Measurements from ENCODE around the gene BORA.
A peak's percentile ranks its signal among the peaks of the same experiment; 100 is the strongest.
"Not testable (repeated sequence)": the region's sequence is repeated elsewhere in the genome, so short reads cannot be mapped to it uniquely, and the experiment has no call there.

BORA gene

DNA sequence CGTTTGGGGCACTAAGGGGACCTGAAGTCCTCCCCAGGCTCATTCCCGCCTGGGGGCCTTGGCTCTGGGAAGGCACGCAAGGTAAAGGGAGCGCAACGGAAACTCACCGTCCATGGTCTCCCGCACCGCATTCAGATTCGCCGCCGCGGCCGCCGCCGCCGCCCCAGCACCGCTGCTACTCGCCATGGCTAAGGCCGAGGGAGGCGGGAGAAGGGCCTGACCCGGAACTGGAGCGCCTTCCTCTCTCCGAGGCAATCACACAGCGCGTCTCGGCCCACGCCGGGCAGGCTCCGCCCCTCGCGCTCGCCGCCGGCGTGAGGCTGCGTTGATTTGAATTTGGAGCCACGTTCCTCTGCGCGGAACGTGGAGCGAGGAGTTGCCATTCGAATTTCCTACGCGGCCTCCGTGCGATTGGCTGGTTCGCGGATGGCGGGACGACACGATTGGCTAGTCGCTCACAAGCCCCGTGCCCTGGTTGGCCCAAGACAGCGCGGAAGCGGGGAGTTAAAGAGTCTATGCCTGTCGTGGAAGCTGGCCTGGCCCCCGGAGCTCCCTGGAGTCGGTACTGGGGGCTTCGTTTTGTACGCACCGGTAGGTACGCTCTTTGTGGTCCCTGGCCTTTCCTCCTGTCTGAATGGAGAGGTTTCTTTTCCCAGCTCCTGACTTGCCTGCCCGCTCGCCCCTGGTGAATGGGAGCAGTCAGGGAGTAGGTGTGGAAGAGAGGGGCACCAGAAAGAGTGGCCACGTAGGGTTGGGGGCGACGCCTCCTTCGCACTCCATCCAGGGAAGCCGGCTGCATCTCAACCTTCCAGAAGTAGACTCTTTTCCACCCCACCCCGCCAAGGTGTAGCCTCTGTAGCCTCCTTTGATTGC is at the start of gene BORA, which contains the start of gene MZT1:
Gene BORA, plus strand, starts transcription at position 507 of the 873 bp plus-strand sequence. CDS start 1,018 bp downstream, outside the sequence.
Gene MZT1, minus strand, starts transcription at position 213 of the 873 bp plus-strand sequence. Its CDS starts 27 bp downstream, at position 186.
- DNase-seq (ENCODE audit: low spot score): peak; percentile 97

DNA sequence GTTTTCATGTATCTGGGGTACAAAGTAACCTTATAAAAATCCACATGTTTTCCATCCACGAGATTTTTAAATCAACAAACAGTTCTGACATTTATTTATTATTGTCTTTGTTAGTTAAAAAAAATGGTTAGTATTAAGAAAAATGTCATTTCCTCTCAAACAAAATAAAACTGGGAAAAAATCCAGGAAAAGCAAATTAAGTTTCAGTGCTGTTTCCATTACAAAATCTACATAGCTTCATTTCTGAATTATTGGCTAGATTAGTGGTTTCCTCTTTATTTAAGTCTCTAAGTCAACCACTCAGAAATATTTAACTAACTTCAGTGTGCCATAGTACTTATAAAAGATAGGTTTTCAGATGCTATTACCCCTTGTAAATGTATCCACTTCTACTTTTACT is 49.4 kb upstream of the BORA start:
- DNase-seq (ENCODE audit: low spot score): no peak

DNA sequence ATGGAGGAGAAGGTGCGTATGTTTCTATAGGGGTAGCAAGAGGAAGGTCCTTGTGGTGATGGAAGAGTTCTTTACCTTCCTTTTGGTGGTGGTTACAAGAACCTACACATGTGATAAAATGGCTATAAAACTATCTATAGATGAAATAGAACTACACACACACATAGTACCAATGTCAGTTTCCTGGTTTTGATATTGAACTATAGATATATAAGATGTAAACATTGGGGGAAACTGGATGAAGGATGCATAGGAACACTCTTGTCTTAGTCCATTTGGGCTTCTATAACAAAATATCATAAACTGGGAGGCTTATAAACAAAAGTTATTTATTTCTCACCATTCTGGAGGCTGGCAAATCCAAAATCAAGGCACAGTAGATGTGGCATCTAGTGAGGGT is 47.4 kb upstream of the BORA start:
- DNase-seq (ENCODE audit: low spot score): no peak

DNA sequence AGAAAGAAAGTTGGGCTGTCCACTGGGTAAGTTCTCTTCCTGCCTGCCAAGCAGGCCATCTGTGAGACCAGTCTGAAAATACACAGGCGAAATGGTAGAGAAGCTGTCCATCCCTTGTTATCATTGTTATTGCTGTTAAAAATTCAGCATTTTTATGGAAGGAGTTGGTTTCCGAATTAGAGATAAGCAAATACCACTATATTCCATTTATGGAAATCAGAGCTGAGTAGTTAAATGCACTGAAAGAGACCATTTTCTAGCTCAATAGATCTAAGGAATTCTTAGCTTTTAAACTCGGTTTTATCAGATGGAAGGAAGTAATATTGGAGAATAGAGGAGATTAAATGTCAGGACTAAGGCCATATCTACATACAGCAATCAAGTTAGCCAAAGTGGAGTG is 41.0 kb upstream of the BORA start:
- no peak for DNase-seq (ENCODE audit: low spot score)

DNA sequence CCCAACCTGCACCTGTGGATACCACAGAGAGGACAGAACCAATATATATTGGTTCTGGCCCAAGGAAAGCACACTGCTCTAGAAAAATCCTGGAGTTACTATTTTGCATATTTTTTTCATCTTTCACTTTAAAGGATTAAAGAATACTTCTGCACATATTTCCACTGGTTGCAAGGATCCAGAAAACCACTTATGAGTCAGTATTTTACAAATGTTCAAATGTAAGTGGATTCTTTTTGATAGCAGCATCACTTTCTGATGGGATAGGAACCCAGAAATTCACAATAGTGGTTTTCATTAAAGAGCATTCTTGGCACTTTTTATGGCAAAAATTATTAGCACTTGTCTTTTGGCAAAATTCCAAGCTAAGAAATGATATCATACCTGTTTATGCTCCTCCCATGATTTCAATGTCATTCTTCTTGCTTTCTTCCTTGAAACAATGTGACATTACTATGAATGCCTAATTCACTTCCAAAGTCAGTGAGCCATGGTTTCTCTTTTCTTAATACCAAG is 38.5 kb upstream of the BORA start:
- no peak for DNase-seq (ENCODE audit: low spot score)

DNA sequence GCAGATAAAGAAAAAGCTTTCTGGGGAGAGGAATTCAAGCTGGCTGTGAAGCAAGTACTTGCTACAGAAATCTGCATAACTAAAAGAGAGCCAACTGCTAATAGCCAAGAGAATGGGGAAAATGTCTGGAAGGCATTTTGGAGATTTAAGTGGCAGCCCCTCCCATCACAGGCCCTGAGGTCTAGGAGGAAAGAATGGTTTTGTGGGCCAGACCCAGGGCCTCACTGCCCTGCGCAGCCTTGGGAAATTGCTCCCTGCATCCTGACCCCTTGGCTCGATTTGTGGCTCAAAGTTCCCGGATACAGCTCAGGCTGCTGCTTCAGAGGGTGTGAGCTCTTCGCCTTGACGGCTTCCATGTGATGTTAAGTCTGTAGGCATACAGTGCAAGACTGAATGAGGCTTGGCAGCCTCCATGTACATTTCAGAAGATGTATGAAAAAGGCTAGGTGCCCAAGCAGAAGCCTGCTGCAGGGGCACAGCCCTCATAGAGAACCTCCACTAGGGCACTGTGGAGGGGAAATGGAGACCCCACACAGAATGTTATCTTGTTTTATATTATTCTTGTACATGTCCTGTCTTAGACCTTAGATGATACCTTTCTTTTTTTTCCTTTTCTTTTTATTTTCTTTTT is 34.7 kb upstream of the BORA start:
- DNase-seq (ENCODE audit: low spot score): no peak

DNA sequence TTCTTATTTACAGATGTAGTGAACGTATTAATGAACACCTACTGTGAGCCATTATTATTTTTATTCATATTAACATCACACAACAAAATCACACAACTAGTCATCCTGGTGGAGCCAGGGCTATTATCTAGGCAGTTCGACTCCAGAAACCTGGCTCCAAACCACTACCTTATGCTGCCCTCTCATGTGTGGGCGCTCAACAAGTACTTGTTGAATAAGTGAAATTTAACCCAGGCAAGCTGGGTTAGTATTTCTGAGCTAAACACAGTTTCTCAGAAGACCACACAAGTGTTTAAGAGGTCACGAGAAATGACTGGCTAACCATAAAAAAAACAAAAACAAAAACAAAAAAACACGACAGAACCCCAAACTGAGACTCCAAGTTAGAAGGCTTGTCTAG is 33.9 kb upstream of the BORA start:
- DNase-seq (ENCODE audit: low spot score): no peak

DNA sequence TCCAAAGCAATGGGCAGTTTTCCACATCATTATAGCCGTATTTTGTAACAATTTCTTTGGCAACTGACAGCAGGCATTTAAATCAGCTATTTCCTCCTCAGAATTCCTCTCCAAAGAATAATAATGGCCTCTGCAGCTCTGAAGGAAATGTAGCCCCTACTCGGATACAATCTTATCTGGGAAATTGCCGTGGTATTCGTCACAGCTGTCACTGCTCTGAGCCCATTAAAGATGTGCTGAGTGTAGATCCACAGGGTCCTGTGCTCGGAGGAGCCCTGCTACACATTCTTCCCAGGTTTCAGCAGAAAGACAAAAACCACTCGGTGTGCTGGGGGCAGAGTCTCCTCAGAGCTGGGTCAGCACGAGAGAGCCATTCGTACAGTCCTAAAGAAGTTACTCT is 33.4 kb upstream of the BORA start:
- DNase-seq (ENCODE audit: low spot score): no peak

DNA sequence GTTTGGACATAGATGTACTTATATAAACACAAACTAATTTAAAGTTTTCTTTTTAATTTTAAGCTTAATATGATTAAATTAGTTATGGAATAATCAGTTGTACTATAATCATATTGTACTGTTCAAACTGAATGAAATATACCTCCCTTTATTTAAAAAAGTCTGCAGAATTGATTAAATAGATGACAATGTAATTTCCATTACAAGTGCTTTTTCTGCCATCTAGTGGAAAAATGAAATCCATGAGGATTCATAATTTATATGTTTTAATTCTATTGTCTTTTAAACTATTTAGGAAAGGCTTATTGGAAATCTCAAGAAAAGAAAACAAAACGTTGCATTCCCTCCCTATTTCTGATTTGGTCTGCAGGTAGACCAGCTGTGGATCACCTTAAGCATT is 31.1 kb upstream of the BORA start:
- peak; percentile 16 for DNase-seq (ENCODE audit: low spot score)

DNA sequence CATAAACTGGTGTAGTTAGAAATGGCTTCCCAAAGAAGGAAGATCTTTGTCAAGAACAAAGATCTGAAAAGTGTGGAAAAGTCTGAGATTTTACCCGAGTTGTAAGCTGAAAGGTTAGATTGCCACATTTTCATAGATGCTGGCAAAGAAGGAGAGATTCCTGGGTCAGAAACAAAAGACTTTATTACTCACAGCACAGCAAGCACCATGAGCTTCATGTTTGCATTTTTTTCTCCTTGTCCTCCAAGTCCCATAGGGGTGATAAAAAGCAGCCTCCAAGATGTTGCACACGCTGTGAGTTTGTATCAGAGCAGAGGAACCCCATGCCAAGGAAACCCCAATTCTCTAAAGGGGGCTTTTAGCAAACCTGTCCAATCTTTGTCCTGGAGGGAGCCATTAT is 29.6 kb upstream of the BORA start:
- DNase-seq (ENCODE audit: low spot score): no peak

DNA sequence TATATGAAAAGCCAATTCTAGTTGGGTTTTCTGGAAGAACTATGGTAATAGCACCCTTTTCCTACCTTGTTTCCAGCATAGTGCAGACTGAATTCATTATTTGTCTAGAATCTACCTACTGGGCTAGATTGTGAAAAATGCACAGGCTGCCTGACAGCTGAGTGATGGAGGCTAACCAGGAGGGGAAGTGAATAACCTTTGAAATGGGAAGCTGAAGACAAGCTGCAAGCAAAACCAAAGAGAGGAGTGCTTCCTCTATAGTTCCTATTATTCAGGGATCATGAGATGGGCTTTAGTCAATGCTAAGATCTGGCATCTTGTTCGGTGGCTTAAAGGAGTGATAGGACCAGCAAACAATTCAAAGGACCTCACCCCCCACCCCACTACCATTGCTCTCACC is 27.2 kb upstream of the BORA start:
- DNase-seq (ENCODE audit: low spot score): no peak

DNA sequence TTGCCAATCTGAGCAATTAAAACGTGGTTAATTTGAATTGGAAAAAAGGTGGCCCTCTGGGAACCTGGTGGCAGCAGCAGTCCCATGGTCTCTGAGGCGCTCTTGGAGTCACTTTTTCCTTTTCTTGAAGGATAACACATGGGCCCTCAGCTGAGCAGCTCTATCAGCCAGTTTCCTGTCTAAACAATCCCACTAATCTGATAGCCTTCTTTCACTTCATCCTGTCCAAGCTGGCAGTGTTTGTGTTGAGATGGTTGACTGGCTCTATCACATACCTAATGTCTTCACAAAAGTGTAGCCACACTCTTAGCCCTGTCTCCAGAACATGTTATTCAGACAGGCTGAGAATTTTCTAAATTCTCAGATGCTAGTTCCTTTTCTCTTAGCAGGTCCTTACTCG is 10.9 kb upstream of the BORA start:
- no peak for DNase-seq (ENCODE audit: low spot score)

DNA sequence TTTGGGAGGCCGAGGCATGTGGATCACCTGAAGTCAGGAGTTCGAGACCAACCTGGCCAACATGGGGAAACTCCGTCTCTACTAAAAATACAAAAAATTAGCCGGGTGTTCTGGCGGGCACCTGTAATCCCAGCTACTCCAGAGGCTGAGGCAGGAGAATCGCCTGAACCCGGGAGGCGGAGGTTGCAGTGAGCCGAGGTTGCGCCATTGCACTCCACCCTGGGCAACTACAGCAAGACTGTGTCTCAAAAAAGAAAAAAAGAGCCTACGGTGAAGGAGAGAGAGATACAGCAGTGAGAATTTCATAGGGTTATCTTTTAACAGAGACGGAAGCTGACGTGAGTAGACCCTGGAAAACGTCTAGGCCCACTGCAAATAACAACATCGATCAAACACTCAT is 1.5 kb upstream of the BORA start:
- not testable (repeated sequence) for DNase-seq (ENCODE audit: low spot score)

DNA sequence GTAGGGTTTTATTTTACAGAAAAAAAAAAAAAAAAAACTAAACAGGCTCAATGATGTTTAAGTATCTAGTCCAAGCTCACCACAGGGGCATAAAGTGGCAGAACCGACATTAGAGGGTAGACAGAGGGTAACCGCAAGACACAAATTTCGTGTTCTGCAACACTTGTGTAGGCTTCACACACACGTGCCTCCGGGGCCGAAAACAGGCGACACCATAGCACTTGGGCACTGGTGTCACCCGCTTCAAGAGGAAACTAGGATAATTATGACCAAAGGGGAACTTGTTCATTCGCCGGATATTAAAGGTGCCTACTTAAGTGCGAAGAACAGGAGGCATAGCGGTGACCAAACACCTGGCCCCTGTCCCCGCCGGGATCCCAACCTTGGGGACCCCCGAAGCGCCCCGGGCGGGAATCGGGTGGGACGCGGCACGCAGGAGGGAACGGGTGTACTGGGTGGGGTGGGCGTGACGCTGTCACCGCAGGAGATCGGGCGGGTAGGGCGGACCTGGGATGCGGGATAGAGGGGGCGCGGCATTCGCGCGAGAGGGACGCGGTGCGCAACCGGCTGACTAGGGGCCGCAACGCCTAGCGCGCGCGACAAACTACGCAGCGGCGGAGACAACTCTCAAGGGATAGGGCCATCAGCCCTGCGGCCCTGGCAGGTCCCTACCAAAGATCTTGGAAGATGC is 852 bp upstream of the BORA start:
- peak; percentile 66 for DNase-seq (ENCODE audit: low spot score)

DNA sequence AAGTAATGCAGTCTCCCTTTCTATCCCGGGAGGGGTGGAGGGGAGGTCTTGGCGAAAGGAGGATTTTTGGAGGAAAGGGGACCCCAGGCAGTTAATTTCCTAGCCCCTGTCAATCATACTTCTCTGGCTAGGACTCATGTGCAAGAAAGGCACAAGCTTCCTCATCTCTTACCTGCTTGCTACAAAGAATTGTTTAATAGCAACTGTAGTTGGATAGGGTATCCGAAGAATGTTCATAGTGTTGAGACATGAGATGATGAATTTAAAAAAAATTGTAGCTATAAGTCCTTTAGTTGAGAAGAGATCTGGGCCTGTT is 525 bp downstream of the BORA start:
- no peak for DNase-seq (ENCODE audit: low spot score)

DNA sequence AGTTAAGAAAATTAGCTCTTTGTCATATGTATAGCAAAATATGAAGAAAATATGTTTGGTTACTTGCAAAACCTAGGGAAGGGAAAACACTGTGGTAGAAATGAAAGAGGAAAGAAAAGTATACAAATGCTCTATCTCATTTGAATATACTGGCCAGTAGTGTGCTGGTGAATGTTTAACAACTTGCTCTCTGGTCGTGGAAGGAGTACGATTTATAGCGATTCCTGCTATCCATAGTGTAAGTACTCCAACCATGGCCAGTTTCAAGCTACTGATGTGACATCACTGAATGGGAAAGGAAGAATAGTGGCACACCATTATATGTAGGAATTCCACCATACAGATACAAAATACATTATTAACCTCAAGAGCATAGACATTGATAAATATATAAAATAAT is 9.3 kb downstream of the BORA start:
- DNase-seq (ENCODE audit: low spot score): no peak

DNA sequence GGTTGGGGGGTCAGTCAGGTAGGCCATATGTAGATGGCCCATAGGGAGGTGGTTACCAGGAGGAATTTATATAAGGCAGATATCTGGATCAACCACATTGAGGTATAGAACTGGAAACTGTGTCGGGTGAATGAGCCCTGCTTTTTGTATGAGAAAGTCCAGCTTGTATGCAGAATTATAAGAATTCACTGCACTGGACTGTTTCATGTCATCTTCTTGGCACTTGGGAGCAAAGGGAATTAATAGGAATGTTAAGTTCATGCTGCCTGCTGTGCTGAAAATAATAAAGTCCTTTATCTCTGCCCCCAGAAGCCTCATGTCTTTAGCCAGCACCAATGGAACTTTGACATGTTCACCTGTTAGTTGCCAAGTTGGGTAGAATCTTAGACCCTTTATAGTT is 12.3 kb downstream of the BORA start:
- DNase-seq (ENCODE audit: low spot score): no peak

DNA sequence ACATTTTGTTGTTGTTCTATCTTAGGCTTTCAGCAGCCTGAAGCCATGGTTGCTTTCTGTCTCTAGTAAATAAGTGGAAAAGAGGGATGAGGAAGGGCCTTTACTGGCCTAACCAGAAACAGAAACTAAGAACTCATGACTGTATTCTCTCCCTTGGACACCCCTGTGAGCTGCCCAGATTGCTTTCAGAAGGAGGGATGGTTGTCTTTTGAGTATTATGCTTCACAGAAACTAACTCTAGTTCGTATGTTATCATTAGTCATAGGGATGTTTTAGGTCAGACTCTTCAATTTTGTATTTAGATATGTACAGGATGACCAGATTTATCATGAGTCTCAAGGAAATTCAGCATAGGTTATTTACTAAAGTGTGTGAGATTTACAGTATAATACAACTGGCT is 17.5 kb downstream of the BORA start:
- DNase-seq (ENCODE audit: low spot score): no peak

DNA sequence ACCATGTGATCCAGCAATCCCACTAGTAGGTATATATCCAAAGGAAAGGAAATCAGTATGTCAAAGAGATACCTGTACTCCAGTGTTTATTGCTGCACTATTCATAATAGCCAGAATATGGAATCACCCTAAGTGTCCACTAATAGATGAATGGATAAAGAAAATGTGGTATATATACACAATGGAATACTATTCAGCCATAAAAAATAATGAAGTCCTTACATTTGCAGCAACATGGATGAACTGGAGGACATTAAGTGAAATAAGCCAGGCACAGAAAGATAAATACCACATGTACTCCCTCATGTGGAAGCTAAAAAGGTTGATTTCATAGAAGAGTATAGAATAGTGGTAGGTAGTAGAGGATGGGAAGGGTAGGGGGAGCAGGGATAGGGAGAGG is 23.5 kb downstream of the BORA start:
- no peak for DNase-seq (ENCODE audit: low spot score)

DNA sequence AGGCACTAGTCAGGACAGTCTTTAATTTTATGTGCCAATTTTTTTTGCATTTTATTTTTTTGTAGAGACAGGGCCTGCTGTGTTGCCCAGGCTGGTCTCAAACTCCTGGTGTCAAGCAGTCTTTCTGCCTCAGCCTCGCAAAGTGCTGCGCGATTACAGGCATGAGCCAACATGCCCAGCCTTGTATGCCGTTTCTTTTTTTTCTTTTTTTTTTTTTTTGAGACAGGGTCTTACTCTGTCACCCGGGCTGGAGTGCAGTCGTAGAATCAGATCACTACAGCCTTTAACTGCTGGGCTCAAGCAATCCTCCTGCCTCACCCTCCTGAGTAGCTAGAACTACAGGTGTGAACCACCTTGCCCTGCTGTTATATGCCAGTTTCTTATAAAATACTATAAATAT is 26.4 kb downstream of the BORA start:
- no peak for DNase-seq (ENCODE audit: low spot score)

DNA sequence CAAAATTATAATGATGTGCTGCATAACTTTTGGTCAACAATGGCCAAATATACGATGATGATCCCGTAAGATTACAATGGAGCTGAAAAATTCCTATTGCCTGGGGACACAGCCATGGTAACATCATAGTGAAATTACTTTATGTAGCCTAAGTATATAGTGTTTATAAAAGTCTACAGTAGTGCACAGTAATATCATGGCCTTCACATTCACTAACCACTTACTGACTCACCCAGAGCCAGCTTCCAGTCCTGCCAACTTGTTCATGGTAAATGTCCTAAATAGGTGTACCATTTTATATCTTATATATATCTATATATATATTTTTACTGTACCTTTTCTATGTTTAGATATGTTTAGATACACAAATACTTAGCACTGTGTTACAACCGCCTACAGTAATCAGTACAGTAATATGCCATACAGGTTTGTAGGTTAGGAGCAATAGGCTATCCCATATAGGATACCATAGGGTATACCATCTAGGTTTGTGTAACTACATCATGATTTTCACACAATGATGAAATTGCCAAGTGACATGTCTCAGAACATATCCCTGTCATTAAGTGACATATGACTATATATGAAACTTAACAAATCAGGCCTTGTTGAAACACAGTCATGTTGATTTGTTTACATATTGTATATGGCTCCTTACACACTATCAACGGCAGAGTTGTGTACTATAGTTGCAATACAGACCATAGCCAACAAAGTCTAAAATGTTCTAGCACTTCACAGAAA is 30.2 kb downstream of the BORA start:
- no peak for DNase-seq (ENCODE audit: low spot score)

DNA sequence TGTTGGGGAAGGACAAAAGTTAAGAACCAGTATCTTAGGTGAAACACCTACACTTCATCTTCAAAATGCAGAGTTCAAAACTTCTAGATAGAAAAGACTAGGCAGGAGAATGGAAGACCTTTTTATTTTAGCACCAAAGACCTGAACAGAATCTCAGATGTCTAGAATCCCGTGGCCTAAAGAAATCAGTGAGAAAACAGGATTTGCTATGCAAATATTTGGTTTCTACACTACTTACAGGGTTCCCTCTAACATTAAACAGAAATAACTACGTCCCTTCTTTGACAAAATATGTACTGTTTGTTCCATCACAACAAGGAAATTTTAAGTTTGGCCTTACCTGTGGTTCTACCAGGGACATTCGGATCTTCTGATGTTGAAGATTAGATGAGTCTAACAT is 32.5 kb downstream of the BORA start:
- DNase-seq (ENCODE audit: low spot score): no peak

All from GM03348 (cell line).